Neuronal stem cell (in vitro differentiated cells): ENCODE results near the gene OR2T27.
"Not testable (repeated sequence)": the region's sequence is repeated elsewhere in the genome, so short reads cannot be mapped to it uniquely, and the experiment has no call there.

Source experiments
- DNase-seq: peaks from one replicate; pipeline ENCODE4 v3.0.0-alpha.2; 2013; ENCODE audit warnings: low spot score
- H2AFZ ChIP-seq: one replicate; pipeline ENCODE4 v1.6.1; 2013; ENCODE audit warnings: mild to moderate bottlenecking, low read length, inconsistent platforms
- H2AK5ac ChIP-seq: 2 replicates; pipeline ENCODE4 v1.6.1; 2013; ENCODE audit warnings: low read depth, mild to moderate bottlenecking, inconsistent platforms, low read length, moderate library complexity, mixed read lengths
- H2BK120ac ChIP-seq: 2 replicates; pipeline ENCODE4 v1.6.1; 2013; ENCODE audit warnings: low read depth, mild to moderate bottlenecking, inconsistent platforms, low read length, moderate library complexity, mixed read lengths
- H2BK12ac ChIP-seq: one replicate; pipeline ENCODE4 v1.6.1; 2013; ENCODE audit warnings: low read length, inconsistent platforms
- H2BK15ac ChIP-seq: 2 replicates; pipeline ENCODE4 v1.6.1; 2013; ENCODE audit warnings: mild to moderate bottlenecking, low read length, inconsistent platforms, mixed read lengths
- H2BK5ac ChIP-seq: one replicate; pipeline ENCODE4 v1.6.1; 2013; ENCODE audit warnings: inconsistent platforms, mild to moderate bottlenecking, low read length, moderate library complexity
- H3K14ac ChIP-seq: one replicate; pipeline ENCODE4 v1.6.1; 2013; ENCODE audit warnings: low read length, inconsistent platforms
- H3K18ac ChIP-seq: 2 replicates; pipeline ENCODE4 v1.6.1; 2013; ENCODE audit warnings: low read length, inconsistent platforms
- H3K23ac ChIP-seq: 2 replicates; pipeline ENCODE4 v1.6.1; 2013; ENCODE audit warnings: low read depth, mild to moderate bottlenecking, mixed read lengths, low read length, inconsistent platforms; ENCODE audit not compliant: poor library complexity
- H3K27ac ChIP-seq: replicated peaks from 3 replicates; pipeline ENCODE4 v1.5.1; 2013; ENCODE audit warnings: low read length, inconsistent platforms
- H3K27me3 ChIP-seq, 3 experiments: 2 replicates each; pipeline ENCODE4 v1.6.1; 2013; ENCODE audit warnings: low read length in 3 of 3, mild to moderate bottlenecking in 2 of 3, inconsistent platforms in 1 of 3, low read depth in 1 of 3, mixed read lengths in 1 of 3, moderate library complexity in 1 of 3; ENCODE audit not compliant: control insufficient read depth in 3 of 3, insufficient read depth in 3 of 3
- H3K36me3 ChIP-seq, 2 donors: replicated peaks in 1 of 2; 2 replicates each; pipeline ENCODE4 v1.6.1; 2013; ENCODE audit warnings: low read length in 2 of 2; ENCODE audit not compliant: control insufficient read depth in 2 of 2, insufficient read depth in 2 of 2
- H3K4ac ChIP-seq: 2 replicates; pipeline ENCODE4 v1.6.1; 2013; ENCODE audit warnings: inconsistent platforms, mild to moderate bottlenecking, low read length, moderate library complexity
- H3K4me1 ChIP-seq, 2 donors: 1 replicate in 1 of 2; 2 replicates in 1 of 2; pipeline ENCODE4 v1.6.1; 2013; ENCODE audit warnings: low read length in 2 of 2, low read depth in 1 of 2; ENCODE audit not compliant: control insufficient read depth in 2 of 2, insufficient read depth in 1 of 2
- H3K4me2 ChIP-seq: one replicate; pipeline ENCODE4 v1.6.1; 2013; ENCODE audit warnings: mild to moderate bottlenecking, low read length, inconsistent platforms; ENCODE audit not compliant: insufficient read depth, poor library complexity, severe bottlenecking
- H3K4me3 ChIP-seq, 2 donors: 2 replicates each; pipeline ENCODE4 v1.5.1; 2013; ENCODE audit warnings: low read length in 2 of 2, mild to moderate bottlenecking in 2 of 2, inconsistent platforms in 1 of 2, moderate library complexity in 1 of 2
- H3K79me1 ChIP-seq: one replicate; pipeline ENCODE4 v1.6.1; 2013; ENCODE audit warnings: low read depth, mild to moderate bottlenecking, inconsistent platforms, low read length, moderate library complexity
- H3K9ac ChIP-seq: one replicate; pipeline ENCODE4 v1.6.1; 2013; ENCODE audit warnings: mild to moderate bottlenecking, low read depth, low read length, inconsistent platforms; ENCODE audit not compliant: poor library complexity
- H3K9me3 ChIP-seq, 2 donors: replicated peaks in 1 of 2; 2 replicates each; pipeline versions ENCODE3 to v1.6.1; 2013; ENCODE audit warnings: low read length in 2 of 2, mild to moderate bottlenecking in 2 of 2, inconsistent platforms in 1 of 2, low read depth in 1 of 2, mixed read lengths in 1 of 2, moderate library complexity in 1 of 2; ENCODE audit not compliant: control insufficient read depth in 2 of 2, insufficient read depth in 1 of 2
- H4K8ac ChIP-seq: one replicate; pipeline ENCODE4 v1.6.1; 2013; ENCODE audit warnings: low read depth, mild to moderate bottlenecking, inconsistent platforms, low read length, moderate library complexity
- H4K91ac ChIP-seq: one replicate; pipeline ENCODE4 v1.6.1; 2013; ENCODE audit warnings: low read length, low read depth, mild to moderate bottlenecking, inconsistent platforms; ENCODE audit not compliant: poor library complexity
- WGBS, 2 donors: extraction: QIAGEN DNeasy Blood & Tissue Kit; methylation state at CpG; one replicate each; pipeline ENCODE4 v1.1.7; 2013; ENCODE audit warnings: missing lambda C conversion rate in 2 of 2, mixed read lengths in 1 of 2; ENCODE audit not compliant: insufficient read length in 2 of 2, insufficient replicate concordance in 1 of 2; ENCODE audit errors: extremely low coverage in 2 of 2; 5-methylcytosine and 5-hydroxymethylcytosine counted together

The OR2T27 gene

DNA sequence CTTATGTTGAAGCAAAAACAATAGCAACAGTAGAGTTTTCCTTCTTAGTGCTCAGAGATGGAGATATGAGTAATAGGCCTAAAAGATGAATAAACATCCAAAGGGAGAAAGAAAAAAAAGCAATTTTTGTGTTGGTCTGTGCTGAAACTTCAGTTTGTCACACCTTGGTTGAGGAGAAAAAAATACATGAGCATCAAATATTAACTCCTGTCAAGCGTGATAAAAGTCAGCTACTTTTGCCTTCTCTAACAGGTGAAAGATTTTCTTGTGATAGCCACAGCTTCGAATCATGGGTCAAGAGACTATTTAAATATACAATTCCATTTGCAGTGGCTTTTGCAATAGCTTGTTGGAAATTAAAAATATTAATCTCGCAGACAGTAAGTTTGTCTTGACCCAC is 14.4 kb downstream of the OR2T27 start:
- not testable (repeated sequence) for DNase-seq, H3K4me3 ChIP-seq, H2BK120ac ChIP-seq, H3K36me3 ChIP-seq, H3K4ac ChIP-seq, H4K8ac ChIP-seq, H3K9ac ChIP-seq, H3K4me1 ChIP-seq, H4K91ac ChIP-seq, H3K23ac ChIP-seq, H3K18ac ChIP-seq, H3K79me1 ChIP-seq, H3K14ac ChIP-seq, H2BK12ac ChIP-seq, H3K27ac ChIP-seq, H2BK15ac ChIP-seq, H3K4me2 ChIP-seq, H2BK5ac ChIP-seq, H2AK5ac ChIP-seq, H3K9me3 ChIP-seq, H2AFZ ChIP-seq, H3K27me3 ChIP-seq
- no CpG with 5 or more reads among the region's 3 CpGs for WGBS, 2 donors

DNA sequence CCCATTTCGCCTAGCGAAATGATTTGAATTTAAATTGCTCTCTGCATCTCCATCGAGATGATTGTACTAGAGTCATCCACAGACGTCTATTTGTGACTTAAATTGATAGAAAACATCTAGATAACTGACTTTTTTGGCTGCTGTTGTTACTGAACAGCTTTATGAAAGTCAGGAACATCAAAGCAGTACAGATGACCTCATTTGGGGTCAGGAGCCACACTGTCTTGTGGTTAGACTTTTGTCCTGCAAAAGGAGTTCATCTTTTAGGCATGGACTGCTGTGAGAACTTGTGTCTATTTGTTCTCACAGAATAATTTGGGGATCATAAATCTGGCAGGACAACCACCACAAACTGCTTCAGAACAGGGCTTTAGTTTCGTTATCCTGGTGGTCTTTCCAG is 15.7 kb downstream of the OR2T27 start:
- H3K4me2 ChIP-seq, H3K14ac ChIP-seq, H3K4ac ChIP-seq, H2AK5ac ChIP-seq, H3K4me1 ChIP-seq, H2BK5ac ChIP-seq, H3K23ac ChIP-seq, H3K9me3 ChIP-seq, DNase-seq, H3K36me3 ChIP-seq, H3K79me1 ChIP-seq, H3K27me3 ChIP-seq, H2AFZ ChIP-seq, H3K27ac ChIP-seq, H3K18ac ChIP-seq, H2BK15ac ChIP-seq, H3K4me3 ChIP-seq, H4K91ac ChIP-seq, H2BK120ac ChIP-seq, H4K8ac ChIP-seq, H2BK12ac ChIP-seq, H3K9ac ChIP-seq: not testable (repeated sequence)
- WGBS, 2 donors = no CpG with 5 or more reads among the region's 5 CpGs

DNA sequence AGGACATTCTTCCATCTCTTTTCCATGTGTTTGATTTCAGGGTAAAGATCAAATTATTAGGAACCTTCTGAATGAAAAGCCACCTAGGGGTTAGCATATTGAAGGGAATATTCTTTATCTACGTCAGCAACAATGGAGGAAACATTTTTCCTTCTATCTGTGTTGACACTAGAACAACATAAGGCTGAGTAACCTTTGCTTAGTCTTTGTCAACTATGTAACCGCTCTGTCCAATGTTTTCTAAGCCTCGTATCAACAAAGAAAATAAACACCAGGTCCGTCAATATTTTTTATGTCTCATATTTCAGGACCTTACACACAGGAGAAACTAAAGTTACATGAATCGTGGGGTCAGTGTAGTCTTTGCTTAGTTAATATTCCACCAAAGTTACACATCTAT is 18.7 kb downstream of the OR2T27 start:
- H2BK120ac ChIP-seq, H3K4me2 ChIP-seq, H2BK5ac ChIP-seq, H3K4me3 ChIP-seq, H2BK15ac ChIP-seq, H3K27ac ChIP-seq, H3K14ac ChIP-seq, H3K36me3 ChIP-seq, H3K23ac ChIP-seq, H2BK12ac ChIP-seq, H3K79me1 ChIP-seq, H3K27me3 ChIP-seq, H3K9me3 ChIP-seq, H3K4ac ChIP-seq, H2AK5ac ChIP-seq, H3K18ac ChIP-seq, DNase-seq, H4K8ac ChIP-seq, H4K91ac ChIP-seq, H3K9ac ChIP-seq, H3K4me1 ChIP-seq, H2AFZ ChIP-seq: not testable (repeated sequence)
- WGBS, 2 donors = no CpG with 5 or more reads among the region's 5 CpGs

DNA sequence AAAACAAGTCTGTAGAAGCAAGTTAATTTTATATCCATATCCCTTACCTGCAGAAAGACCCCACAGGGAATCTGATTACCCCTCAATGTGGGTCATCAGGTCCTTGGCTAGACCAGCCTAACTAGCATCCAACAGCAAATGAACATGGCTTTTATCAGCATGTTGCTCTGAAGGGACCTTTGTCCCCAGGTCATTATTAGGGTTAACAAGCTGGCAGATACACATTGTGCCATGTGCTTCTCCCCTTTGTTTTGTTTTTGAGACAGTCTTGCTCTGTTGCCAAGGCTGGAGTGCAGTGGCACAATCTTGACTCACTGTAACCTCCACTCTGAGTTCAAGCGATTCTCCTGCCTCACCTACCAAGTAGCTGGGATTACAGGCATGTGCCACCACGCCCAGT is 20.3 kb downstream of the OR2T27 start, which contains the start of gene OR2T11:
OR2T11 (minus strand) TSS at position 101 of the 400 bp plus-strand sequence. CDS start 7,963 bp downstream, outside the sequence.
- not testable (repeated sequence) for H3K79me1 ChIP-seq, H3K36me3 ChIP-seq, H2BK15ac ChIP-seq, DNase-seq, H3K9me3 ChIP-seq, H3K4me3 ChIP-seq, H3K18ac ChIP-seq, H2BK12ac ChIP-seq, H3K27me3 ChIP-seq, H3K27ac ChIP-seq, H4K8ac ChIP-seq, H3K9ac ChIP-seq, H2AK5ac ChIP-seq, H4K91ac ChIP-seq, H3K4ac ChIP-seq, H3K23ac ChIP-seq, H3K4me2 ChIP-seq, H2BK120ac ChIP-seq, H2BK5ac ChIP-seq, H3K14ac ChIP-seq, H3K4me1 ChIP-seq, H2AFZ ChIP-seq
- no CpG with 5 or more reads among the region's 2 CpGs for WGBS, 2 donors
